ENCODE measurements around the gene C4A.
"Not testable (repeated sequence)": the region's sequence is repeated elsewhere in the genome, so short reads cannot be mapped to it uniquely, and the experiment has no call there.

Gene C4A

DNA sequence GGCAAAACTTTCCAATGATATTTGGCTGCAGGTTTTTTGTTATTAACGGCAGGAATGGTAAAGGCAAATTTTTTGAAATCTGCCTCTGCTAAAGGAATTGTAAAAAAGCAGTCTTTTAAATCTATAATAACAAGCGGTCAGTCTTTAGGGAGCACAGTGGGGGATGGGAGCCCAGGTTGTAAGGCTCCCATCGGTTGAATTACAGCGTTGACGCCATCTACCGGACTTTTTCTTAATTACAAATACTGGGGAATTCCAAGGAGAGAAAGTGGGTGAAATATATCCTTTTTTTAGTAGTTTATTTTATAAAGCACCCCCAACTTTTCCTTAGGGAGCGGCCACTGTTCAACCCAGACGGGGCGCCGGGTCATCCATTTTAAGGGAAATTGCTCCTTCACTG, 7.5 kb downstream of the C4A start:
- DNase-seq: not testable (repeated sequence)

DNA sequence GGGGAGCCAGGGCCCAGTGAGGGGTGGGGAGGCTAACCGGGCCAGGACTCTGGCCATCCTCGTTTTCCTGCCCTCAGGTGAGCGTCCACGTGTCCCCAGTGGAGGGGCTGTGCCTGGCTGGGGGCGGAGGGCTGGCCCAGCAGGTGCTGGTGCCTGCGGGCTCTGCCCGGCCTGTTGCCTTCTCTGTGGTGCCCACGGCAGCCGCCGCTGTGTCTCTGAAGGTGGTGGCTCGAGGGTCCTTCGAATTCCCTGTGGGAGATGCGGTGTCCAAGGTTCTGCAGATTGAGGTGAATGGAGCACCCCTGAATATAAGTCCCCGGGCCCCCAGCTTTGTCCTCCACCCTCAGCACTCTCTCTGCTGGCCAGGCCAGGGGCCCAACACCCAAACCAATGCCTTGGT, 12.6 kb downstream of the C4A start:
- DNase-seq: not testable (repeated sequence)

GRCh38 chr6:31996385-31996784, 14.5 kb downstream of the C4A start:
- not testable (repeated sequence) for DNase-seq

DNA sequence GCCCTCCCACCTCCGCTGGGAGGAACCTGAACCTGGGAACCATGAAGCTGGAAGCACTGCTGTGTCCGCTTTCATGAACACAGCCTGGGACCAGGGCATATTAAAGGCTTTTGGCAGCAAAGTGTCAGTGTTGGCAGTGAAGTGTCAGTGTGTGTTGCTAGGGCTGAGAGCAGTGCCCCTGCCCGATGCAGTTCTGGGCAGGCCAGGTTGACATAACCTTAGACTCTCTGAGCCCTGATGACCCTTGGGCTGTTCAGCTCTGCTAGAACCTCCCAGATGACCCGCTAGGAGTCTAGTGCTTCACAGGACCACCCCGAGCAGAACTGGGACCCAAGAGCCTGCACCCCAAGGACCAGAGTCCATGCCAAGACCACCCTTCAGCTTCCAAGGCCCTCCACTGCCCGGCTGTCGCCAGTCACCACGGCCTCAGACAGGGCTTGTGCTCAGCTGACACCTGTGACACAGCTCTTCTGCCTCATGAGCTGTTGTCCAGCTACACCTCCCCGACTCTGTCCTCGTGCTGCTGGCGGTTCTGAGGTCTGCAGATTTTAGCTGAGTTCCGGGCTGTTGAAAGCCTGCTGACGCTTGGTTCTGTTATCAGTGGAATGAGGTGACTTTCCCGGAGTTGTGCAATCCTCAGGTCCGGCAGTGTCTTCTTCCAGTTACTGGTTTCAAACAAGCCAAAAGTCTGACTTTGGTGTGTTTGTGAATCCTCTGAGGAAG, 20.9 kb downstream of the C4A start:
- DNase-seq: not testable (repeated sequence)

- DNase-seq: not testable (repeated sequence)
These were observed 21.4 kb downstream of the C4A start for GRCh38 chr6:32003301-32003700.

DNA sequence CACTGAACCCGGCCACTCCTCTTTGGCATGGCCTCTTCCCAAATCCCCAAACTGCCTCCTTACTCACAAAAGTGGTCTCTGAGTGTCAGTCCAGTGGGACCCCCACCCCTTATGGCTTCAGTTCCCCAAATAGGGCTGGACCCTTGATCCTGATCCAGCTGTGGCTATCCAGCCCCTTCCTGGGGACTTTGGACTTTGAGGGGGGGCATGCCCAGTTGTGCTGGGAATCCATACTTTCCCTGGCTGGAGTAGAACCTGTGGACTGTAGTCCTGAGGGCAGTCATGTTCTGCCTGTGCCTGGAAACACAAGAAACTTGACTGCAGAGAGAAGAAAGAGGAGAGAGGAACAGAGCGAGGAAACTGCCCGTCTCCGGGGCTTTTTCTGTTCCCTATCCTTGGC, 22.5 kb downstream of the C4A start:
- DNase-seq: not testable (repeated sequence)

DNA sequence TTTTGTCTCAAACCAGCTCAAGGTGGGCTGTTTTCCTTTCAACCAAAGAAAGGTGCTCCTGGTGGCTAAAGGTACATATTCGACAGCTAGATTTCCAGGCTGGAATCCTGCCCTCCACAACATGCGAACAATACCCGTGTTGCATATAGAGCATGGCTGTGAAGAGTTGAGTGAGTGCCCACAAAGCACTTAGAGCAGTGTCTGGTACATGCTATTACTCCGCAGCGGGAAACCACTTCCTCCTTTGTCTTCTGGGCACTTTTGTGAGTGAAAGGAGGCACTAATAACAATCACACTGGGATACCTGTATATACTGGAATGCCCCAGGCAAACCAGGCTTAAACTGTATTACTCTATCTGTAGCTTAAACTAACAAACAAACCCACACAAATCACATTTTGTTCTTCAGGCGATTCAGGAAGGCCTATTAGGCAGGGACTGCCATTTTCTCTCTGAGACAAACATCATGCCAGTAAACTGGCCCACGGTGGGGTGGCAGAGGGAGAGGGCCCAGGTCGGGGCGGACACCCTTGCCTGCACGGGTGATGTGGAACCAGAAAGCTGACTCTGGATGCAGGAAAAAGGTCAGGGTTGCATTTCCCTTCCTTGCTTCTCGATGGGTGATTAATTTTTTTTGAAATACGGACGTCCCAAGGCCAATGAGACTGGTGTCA, 23.1 kb downstream of the C4A start:
- DNase-seq: not testable (repeated sequence)

- not testable (repeated sequence) for DNase-seq
These were observed 23.7 kb downstream of the C4A start for GRCh38 chr6:32005538-32005880.

- not testable (repeated sequence) for DNase-seq
These were observed 24.2 kb downstream of the C4A start for GRCh38 chr6:32005991-32006529.

DNA sequence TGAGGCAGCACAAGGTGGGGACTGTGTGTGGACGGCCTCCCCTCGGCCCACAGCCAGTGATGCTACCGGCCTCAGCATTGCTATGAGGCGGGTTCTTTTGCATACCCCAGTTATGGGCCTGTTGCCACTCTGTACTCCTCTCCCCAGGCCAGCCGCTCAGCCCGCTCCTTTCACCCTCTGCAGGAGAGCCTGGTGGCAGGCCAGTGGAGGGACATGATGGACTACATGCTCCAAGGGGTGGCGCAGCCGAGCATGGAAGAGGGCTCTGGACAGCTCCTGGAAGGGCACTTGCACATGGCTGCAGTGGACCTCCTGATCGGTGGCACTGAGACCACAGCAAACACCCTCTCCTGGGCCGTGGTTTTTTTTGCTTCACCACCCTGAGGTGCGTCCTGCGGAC, 25.2 kb downstream of the C4A start:
- not testable (repeated sequence) for DNase-seq

DNA sequence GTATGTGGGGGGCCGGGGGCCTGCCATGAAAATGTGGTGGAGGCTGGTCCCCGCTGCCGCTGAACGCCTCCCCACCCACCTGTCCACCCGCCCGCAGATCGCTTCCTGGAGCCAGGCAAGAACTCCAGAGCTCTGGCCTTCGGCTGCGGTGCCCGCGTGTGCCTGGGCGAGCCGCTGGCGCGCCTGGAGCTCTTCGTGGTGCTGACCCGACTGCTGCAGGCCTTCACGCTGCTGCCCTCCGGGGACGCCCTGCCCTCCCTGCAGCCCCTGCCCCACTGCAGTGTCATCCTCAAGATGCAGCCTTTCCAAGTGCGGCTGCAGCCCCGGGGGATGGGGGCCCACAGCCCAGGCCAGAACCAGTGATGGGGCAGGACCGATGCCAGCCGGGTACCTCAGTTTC, 26.2 kb downstream of the C4A start:
- DNase-seq: not testable (repeated sequence)

- DNase-seq: not testable (repeated sequence)
These were observed 26.8 kb downstream of the C4A start for GRCh38 chr6:32008616-32009015.

- DNase-seq: not testable (repeated sequence)
These were observed 27.7 kb downstream of the C4A start for GRCh38 chr6:32009537-32009936.

DNA sequence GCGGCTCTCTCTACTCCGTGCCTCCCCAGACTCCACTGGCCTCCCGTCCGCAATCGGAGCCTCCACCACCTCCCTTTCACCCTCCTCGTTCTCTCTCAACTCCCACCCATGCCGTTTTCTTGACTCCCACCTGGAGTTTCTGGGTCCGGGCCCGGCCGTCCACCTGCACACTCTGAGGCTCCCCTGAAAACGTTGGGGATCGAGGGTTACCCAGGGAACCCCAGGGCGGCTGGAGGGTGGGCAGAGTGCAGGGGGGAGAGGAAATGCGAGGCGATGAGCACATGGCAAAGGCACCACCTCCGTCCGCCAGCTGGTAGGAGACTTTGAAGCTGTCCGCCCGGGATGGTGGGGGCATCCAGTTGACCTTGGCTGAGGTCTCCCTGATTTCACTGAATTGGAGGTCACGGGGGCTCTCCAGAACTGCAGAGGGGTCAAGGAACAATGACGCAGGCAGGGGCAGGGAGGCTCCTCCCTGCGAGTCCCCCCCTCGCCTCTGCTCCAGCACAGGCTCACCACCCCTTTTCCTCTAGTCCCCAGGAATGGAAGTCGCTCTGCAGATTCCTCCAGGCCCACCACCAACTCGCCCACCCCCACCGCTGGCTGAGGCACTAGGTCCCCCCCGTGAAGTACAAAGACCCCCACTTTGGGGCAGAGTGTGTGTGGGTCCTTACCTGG, 29.1 kb downstream of the C4A start:
- DNase-seq: not testable (repeated sequence)

DNA sequence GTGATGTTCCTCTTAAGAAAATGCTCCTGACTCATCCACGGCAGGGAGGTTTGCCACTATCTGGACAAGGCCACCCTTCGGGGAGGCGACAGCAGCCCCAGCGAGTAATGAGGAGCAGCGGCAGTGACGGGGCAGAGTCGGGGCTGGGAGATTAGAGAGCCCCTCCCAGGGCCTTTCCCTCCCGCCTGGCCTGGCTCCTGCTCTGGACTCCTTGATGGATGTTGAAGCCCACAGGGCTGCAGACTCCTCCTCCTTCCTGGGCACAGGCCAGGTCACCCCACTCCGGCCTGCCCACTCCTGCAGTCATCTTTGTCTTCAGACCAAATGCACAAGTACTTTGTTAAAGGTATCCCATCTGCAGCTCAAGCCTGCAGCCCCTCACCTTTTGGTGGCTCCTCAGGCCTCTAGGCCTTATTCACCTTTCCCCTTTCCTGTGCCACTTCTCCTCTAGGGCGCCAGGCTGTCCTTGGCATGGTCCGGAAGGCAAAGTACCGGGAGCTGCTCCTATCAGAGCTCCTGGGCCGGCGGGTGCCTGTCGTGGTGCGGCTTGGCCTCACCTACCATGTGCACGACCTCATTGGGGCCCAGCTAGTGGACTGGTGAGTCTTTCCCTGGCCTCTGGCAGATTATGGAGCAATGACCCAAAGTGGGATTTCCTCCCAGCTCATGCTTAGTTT, 31.2 kb downstream of the C4A start:
- DNase-seq: not testable (repeated sequence)

DNA sequence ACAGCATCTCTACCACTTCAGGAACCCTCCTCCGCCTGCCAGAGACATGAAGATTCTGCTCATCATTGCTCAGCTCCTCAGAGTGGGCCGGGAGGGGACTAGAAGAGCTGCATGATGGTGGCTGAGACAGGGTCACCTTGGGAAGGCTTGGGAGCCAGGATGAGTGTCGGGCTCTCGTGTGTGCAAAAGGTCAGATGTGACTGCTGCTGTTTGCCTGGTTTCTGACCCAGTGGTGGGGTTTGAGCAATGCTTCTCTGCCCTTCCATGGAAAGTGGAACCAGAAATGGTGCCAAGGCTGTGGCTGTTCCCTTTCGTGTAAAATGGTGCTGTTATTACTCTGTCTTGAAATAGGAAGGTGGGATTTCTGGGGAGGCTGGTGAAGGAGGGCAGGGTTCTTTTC, 31.9 kb downstream of the C4A start:
- DNase-seq: not testable (repeated sequence)

DNA sequence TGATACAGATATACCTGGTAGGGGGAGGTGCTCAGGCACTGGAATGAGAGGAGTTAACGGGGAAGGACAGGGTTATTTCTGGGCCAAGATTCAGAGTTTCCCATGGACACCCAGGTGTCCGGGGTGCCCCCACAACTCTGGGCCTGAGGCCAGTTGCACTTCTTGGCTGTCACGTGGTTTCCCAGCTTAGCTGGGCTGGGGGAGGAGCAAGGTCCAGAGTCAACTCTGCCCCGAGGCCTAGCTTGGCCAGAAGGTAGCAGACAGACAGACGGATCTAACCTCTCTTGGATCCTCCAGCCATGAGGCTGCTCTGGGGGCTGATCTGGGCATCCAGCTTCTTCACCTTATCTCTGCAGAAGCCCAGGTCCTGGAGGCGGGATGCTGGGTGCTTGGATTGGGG, 32.7 kb downstream of the C4A start, which contains the start of gene C4B:
TSS of gene C4B (plus strand) at position 249 of the 400 bp plus-strand sequence. CDS start at position 300, 51 bp downstream.
- not testable (repeated sequence) for DNase-seq

DNA sequence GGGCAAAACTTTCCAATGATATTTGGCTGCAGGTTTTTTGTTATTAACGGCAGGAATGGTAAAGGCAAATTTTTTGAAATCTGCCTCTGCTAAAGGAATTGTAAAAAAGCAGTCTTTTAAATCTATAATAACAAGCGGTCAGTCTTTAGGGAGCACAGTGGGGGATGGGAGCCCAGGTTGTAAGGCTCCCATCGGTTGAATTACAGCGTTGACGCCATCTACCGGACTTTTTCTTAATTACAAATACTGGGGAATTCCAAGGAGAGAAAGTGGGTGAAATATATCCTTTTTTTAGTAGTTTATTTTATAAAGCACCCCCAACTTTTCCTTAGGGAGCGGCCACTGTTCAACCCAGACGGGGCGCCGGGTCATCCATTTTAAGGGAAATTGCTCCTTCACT, 40.2 kb downstream of the C4A start:
- DNase-seq: not testable (repeated sequence)

DNA sequence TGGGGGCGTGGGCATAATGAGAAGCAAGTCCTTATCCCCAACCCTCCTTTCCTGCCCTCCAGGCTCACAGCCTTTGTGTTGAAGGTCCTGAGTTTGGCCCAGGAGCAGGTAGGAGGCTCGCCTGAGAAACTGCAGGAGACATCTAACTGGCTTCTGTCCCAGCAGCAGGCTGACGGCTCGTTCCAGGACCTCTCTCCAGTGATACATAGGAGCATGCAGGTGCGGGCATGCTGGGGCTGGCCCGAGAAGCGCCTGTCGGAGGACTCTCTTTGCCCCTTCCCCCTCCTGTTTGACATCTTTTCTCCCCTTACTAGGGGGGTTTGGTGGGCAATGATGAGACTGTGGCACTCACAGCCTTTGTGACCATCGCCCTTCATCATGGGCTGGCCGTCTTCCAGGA, 46.8 kb downstream of the C4A start:
- not testable (repeated sequence) for DNase-seq

DNA sequence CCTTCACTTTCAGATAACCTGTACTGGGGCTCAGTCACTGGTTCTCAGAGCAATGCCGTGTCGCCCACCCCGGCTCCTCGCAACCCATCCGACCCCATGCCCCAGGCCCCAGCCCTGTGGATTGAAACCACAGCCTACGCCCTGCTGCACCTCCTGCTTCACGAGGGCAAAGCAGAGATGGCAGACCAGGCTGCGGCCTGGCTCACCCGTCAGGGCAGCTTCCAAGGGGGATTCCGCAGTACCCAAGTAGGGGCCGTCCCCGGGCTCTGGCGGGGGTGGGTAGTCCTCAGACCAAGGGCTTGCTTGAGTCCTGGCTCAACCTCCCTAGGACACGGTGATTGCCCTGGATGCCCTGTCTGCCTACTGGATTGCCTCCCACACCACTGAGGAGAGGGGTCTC, 47.7 kb downstream of the C4A start:
- DNase-seq: not testable (repeated sequence)

- DNase-seq: not testable (repeated sequence)
These were observed 53.6 kb downstream of the C4A start for GRCh38 chr6:32035283-32036013.

DNA sequence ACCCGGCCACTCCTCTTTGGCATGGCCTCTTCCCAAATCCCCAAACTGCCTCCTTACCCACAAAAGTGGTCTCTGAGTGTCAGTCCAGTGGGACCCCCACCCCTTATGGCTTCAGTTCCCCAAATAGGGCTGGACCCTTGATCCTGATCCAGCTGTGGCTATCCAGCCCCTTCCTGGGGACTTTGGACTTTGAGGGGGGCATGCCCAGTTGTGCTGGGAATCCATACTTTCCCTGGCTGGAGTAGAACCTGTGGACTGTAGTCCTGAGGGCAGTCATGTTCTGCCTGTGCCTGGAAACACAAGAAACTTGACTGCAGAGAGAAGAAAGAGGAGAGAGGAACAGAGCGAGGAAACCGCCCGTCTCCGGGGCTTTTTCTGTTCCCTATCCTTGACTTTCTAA, 55.3 kb downstream of the C4A start:
- DNase-seq: not testable (repeated sequence)
